Lung microvascular endothelial cell (primary cell): ENCODE results near the gene ZNF629. TPM values are rescaled to one million over a fixed set of nuclear protein-coding genes. Genes with fewer than 3 reads are reported as not detected.

Experiments used
- DNase-seq, 2 donors: peaks; one replicate each; pipeline versions ENCODE4 v3.0.0 to v3.0.0-alpha.2; 2010; ENCODE audit warnings: low read depth in 2 of 2
- total RNA-seq: library from RNA; depleted of rRNA; stranded (reverse); fragments of >200 nt; gene quantifications from 2 replicates; pipeline ENCODE4 v1.2.1, GENCODE V29; 2014

The ZNF629 gene
- total RNA-seq, 1 donor from 2014 or later = 5.2 TPM

DNA sequence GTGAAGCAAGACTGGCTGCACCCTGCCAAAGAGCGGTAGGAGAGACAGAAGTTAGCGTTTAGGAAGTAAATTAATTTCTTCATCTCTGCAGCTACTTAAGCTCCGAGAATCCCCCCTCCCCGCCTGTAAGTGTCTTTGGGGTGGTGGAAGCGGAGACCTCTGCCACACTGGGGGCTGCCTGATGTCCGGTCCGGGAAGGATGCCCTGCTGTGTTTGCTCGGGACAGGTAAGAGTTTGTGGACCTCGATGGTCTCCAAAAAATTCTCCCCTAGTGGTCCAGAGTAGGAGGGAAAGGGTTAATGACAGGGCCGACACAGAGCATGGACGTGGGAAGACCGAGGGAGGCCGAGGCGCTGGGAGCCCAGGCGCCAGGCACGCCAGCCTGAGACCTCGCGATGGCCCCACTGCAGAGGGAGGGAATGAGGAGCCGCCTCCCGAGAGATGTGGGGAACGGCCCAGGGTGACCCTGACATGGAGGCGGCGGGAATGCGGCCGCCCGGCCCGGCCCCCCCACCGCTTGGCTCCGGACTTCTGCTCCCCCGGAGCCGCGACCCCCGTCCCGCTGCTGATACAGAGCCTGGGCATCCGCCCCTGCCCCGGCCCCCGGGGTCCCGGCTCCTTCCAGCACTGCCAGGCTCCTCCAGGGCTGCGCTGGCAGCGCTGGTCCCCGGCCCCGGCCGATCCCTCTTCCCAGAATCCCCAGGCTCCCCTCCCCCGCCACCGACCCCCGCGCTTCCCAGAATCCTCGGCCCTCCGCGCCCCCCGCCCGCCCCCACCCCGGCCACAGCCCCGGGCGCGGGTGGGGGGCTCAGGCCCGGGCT, 680 bp downstream of the ZNF629 start:
- peak; percentile 57 to 63 for DNase-seq

DNA sequence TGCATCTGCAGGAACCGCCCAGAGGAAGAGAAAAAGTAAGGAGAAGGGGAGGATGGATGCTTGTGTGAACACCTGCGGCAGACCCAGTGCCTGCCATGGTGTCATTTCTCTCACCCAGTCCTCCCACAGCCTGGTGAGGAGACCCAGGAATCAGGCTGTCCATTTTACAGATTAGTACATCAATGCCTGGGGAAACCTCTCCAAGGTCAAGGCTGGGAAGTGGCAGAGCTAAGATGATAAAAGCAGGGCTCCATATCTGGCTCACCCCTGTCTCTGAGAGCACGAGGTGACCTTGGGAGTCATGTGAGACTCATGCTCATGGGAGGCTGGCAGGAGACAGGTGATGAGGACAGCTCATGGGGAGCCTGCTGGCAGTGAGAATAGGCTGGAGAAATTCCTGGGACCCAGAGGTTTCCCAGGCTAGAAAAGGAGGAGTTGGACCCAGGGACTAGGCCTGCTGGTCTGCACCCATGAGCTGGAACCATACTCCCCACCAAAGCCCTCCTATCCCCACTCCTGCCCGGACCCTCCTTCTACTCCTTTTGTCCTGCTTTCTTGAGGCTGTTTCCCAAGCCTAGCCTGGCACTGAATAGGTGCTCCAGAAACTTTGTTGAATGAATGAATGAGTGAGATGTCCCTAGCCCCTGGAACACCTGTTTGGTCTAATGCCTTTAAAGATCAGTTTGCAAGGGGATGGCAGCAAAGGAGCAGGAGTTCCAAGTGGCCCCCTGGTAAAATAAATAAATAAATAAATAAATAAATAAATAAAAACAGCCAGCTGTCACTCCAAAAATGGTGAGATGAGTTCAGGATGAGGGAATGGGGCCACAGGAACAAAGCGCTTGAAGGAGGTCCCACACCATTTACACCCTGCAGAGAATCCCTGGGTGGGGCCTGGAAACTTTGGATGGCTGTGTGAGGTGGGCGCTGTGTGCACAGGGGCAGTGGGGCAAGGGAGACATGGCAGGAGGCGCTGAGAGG, 1.6 kb downstream of the ZNF629 start:
- no peak for DNase-seq

DNA sequence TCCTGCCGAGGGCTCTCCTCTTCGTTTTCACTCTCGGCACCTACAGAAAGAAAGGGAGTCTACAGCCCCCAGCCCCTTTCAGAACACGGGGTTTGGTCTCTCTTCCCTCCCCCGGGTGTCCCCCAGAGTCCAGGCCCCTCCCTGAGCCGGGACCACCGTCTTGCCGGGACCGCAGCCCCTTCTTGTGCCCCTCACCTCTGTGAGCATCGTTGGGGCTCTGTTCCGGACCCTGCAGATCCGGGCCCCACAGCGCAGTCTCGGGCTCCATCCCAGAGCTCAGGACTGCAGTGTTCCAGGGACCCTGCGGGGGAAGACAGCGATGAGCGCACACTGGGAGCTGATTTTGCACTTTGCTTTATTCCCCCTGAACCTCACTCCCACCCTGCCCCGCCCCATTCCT, 2.8 kb downstream of the ZNF629 start:
- DNase-seq = no peak

DNA sequence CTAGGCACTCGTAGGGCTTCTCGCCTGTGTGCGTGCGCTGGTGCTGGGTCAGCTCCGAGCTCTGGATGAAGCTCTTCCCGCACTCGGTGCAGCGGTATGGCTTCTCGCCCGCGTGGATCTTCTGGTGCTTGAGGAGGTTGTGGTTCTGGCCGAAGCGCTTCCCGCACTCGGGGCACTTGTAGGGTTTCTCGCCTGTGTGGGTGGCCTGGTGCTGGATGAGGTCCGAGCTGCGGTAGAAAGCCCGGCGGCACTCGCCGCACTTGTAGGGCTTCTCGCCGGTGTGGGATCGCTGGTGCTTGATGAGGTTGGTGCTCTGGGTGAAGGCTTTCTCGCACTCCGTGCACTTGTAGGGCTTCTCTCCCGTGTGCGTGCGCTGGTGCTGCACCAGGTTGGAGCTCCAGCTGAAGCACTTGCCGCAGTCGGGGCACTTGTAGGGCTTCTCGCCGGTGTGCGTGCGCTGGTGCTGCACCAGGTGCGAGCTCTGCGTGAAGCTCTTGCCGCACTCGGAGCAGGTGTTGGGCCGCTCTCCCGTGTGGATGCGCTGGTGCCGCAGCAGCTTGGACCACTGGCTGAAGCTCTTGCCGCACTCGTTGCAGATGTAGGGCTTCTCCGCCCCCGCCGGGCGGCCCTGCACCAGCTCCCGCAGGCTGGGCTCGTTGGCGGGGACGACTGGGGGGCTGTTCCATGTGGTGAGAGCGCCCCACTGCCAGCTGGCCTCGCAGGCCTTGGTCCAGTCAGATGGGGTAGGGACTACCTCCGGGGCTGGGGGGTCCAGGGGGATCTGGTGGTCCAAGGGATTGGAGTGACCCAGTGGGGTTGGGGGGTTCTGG, 3.5 kb downstream of the ZNF629 start:
- DNase-seq = no peak

DNA sequence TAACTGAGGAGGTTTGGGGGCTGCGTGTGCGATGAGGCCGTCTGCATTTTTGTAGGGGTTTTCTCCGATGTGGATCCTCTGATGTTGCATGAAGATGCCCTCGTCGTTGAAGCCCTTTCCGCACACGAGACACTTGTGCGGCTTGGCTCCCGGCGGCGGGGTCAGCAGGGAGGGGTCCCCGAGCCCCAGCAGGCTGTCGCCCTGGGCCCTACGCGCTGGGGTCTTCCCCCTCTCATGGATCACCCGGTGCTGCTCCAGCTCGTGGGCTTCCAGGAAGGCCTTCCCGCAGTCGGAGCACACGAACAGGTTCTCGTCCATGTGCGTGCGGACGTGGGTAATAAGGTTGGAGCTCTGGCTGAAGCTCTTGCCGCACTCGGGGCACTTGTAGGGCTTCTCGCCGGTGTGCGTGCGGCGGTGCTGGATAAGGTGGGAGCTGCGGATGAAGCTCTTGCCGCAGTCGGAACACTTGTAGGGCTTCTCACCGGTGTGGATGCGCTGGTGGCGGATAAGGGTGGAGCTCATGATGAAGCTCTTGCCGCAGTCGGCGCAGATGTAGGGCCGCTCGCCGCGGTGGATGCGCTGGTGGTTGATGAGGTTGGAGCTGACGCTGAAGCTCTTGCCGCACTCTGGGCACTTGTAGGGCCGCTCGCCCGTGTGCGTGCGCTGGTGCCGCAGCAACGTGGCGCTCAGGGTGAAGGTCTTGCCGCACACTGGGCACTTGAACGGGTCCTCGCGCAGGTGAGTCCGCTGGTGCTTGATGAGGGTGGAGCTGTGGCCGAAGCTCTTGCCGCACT, 4.3 kb downstream of the ZNF629 start:
- DNase-seq = no peak

DNA sequence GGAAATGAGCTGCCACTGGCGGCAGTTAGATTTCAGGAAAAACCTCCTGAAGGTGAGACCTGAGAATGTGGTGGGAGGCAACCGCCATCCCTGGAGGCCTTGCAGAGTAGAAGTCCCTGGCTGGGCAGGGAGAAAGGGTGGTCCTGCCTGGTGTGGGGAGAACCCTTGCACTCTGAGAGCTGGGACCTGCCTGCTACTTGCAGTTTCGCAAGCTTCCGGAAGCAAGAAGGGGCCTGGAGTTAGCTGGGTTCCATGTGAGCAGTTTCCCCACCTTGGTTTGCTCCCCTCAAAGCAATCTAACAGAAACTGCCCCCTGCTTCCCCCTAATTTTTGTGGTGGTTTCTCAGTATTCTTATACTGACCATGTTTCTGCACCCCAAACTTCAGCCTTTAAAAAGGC, 6.5 kb downstream of the ZNF629 start:
- DNase-seq = no peak

DNA sequence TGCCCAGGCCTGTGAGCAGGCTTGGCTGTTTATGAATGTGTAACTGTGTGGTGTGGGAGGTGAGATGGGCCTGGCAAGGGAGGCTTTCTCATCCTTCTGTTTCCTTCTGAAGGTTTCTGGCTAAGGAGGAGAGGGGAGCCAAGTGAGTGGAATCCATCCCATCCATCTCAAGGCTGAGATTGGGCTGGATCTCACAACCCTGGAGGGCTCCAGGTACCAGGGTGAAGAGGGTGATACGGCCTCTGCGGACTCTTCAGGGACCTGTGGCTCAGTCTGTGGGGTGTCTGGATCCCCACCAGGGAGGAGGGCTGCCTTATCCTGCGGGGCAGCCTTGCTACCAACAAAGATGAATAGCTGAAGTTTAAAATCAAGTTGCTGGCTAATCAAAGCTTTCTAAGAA, 7.0 kb downstream of the ZNF629 start:
- no peak for DNase-seq

DNA sequence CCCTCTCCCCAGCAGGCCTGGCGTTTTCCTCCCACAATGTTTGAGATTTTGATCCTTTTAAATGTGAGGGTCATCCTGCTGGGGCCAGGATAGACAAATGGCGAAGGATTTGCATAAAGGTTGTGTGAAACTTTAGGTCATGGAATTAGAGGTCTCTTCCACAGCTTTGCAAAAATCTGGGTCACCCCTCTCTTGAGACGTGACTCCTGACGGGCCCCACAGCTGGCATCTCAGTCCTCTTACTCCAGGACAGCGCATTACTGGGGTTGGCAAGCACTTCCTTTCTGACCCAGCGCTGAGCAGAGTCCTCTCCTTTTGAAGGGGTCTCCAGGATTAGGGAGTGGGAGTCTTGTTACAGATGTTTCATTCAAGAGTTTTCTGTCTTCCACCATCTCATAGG, 7.4 kb downstream of the ZNF629 start:
- no peak for DNase-seq

DNA sequence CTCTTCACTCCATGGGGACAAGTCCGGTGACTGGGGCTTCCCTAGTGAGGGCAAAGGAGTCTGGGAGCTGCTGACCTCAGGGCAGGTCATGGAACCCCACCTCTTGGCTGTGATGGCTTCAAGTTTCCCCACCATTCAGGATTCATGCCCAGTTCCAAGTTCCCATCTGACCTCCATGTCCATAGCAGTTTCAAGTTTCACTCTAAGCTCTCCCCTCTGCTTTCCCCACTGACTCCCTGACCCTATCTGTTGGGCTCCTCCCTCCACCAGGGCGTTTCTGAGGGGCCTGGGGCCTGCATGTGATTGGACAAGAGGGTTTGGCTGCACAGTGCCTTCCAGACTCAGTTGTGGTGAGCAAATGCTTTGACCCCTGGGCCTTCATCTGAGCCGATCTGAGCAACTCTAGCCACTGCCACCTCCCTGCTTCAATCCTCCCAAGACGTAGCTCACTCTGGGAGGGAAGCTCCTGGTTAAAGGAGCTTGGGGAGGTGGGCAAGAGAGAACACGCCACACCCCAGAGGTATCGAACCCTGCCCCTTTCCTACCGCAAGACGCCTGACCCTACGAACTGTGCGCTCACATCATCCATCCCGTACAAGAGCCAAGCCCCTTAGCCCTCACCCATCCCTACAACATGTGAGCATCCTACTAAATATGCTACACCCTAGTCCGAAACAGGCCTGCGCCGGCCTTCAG, 8.3 kb downstream of the ZNF629 start:
- DNase-seq = no peak

DNA sequence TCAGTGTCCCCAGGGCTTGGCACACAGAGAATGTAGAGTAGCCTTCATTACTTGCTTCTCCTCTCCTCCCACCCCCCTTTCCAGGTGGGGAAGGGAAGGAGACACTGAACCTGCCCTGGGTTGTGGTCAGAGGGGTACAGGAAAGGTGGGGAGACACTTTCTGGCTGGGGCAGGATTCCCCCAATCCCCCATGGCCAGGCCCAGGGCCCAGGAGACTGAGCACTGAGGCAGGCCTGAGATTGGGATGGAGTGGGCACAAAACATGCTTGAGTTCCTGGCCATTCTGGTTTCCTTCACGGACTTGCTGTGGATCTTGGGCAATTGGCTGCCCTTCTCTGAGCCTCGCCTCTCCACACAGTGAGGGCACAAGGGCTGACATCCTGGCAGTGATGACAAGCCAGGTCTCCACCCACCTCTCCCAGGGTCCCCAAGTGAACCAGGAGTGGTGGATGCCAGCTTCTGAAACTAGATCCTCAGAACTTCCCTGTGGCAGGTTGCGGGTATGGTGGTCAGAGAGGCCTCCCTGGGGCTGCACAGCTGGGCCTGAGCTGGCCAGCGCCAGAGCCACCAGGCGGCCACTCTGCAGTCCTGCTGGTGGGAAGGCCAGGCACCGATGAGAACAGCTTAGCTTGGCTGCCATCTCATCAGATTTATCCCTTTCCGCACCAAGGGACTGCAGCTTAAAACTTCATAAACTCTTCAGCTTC, 9.3 kb downstream of the ZNF629 start:
- DNase-seq = no peak

DNA sequence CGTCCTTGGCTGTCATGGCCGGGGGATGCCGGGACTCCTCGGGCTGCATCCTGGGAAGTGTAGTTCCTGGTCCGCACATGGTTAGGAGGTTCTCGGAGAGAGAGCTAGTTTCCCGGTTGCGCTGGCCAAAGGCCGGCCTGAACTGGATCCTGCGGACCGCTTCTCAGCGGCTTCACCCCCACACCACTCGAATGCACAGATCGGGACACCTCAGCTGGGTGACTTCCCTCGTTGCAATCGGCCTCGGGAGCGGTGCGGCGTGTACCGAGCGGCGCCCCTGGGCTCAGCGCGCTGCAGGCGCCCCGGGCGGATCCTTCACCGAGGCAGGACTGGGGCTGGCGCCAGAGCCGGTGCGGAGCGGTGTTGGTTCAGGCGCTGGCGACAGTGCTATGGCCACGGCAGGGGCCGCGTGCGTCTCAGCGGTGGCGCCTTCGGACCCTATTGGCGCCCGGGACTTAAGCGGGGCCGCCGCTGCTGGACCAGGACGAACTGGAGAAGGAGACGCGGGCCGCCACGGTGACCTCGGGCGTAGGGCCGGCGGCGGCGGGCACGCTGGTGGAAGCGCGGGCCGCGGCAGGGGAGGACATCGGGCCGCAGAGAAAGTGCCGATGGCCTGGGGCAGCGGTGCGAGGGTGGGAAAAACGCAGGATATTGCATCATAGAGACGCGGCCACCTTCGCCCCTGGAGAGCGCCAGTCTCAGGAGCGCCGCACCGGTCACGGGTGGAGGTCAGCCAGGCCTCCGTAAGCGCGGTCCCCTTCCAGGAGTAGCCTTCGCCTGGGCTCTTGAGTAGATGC, 11.4 kb downstream of the ZNF629 start:
- peak; percentile 78 to 85 for DNase-seq

DNA sequence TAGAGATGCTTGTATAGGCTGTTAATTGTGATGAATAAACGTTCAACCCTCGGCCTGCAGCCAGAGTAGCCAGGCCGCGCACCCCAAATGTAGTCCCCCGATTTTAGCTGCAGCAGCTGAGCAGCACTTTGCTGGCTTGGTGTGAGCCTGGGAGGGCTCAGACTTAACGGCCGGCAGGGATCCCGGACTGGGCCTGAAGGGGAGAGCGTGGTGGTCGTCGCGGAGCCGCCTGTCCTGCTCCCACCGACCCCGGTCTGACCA, 11.9 kb downstream of the ZNF629 start:
- DNase-seq = no peak

DNA sequence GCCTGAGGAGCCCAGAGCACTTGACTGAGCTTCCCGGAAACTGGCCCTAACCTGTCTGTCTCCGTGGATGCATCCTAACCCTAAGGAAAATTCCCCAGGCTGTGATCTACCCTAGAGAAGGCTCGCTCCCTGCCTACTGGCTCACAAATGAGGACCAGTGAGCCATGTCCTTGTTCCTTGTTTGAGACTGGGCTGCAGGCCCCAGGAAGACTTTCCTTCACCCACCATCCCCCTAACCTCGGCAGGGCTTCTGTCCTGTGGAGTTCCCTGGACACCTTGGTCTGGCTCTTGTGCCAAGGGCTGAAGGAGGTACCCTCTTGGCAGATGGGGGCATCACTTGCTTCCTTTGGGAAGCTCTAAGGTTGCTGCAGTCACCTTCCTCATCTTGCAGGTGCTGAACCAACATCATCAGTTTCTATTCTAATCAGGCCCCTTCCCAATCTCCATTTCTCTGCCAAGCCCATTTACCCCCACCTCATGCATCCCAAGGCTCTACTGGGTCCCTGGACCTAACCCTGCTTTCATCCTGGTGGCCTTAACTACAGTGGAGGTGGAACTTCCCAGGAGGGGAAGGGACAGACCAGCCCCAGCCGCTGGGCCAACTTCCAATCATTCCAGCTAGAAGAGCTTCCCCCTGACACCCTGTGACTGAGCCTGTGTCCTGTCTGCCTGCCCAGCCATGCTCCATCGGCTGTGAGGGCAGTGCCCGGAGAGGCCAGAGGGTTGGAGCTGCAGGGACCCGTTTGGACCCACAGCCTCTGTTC, 12.5 kb downstream of the ZNF629 start:
- DNase-seq = peak in 1 of 2 donors; percentile 63

DNA sequence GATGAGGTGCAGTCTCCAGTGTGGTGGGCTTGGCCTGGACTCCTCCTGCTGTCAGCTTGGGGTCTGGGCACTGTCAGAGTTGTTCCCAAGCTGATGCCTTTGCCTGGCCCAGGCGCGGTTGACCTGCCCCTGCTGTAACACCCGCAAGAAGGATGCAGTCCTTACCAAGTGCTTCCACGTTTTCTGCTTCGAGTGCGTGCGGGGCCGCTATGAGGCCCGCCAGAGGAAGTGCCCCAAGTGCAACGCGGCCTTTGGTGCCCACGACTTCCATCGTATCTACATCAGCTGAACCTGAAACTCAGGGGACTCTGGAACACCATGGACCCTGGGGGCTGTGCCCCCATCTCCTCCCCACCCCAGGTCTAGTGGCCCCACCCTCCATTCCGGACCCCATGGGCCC, 13.2 kb downstream of the ZNF629 start:
- DNase-seq = no peak

DNA sequence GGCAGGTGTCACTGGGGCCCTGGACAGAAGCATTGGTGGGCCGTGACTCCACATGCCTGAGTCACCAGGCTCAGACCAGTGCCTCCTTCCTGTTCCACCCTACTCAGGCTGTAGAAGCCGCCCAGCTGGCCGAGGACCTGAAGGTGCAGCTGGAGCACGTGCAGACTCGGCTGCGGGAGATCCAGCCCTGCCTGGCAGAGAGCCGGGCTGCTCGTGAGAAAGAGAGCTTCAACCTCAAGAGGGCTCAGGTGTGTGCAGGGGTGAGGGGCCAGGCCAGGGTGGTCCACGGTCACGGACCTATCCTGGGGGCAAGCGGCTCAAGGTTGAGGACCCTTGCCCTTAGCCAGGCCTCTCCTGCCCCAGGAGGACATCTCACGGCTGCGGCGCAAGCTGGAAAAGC, 15.3 kb downstream of the ZNF629 start:
- peak in 1 of 2 donors; percentile 82 for DNase-seq

DNA sequence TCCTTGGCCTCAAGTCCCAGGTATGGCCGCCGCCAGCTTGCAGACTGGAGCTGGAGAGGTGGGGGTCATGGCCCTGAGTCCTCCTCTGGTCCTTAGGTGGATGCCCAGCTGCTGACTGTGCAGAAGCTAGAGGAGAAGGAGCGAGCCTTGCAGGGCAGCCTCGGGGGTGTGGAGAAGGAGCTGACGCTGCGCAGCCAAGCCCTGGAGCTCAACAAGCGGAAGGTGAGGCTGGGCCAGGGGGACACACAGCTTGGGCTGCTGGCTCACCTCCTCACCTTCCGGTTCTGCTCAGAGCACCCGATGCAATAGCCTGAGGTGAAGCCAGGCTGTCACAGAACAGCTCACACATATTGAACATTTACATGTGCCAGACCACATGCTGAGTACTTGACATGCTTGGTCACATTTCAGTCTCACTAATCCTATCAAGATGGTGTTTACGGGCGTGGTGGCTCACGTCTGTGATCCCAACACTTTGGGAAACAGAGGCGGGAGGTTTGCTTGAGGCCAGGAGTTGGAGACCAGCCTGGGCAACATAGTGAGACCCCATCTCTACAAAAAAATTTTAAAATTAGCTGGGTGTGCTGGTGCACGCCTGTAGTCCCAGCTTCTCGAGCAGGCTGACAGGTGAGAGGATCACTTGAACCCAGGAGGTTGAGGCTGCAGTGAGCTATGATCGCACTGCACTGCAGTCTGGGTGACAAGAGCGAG, 17.5 kb downstream of the ZNF629 start:
- DNase-seq = no peak

DNA sequence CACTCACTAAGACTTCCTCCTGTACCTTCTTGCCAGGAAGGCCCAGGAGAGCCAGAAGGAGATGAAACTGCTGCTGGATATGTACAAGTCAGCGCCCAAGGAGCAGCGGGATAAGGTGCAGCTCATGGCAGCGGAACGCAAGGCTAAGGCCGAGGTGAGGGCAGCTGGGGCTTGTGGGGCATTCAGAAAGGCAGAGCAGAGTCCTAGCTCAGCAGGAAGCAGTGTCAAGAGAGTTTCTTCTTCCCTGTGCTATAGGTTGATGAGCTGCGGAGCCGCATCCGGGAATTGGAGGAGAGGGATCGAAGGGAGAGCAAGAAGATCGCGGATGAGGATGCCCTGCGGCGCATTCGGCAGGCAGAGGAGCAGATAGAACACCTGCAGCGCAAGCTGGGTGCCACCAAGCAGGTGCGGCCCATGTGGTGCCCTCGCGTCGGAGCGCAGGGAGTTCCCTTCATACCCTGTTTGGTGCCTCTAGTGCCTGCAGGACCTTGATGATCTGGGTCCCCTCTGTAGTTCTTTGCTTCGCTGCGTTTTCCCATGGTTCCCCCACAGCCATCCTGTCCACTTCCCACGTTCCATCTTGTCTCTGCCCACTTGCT, 18.3 kb downstream of the ZNF629 start:
- DNase-seq = no peak
